GM21381 (cell line): ENCODE measurements around the gene TFB2M.
A peak's percentile ranks its signal among the peaks of the same experiment; 100 is the strongest.

Experiments
- ATAC-seq: cut with Tn5 transposase; IDR thresholded peaks from one replicate; pipeline ENCODE4 v1.9.1; 2021; ENCODE audit warnings: mild to moderate bottlenecking, moderate library complexity; ENCODE audit not compliant: unreplicated experiment

TFB2M gene

GRCh38 chr1:246515390-246516005 is 50.6 kb downstream of the TFB2M start:
- no peak for ATAC-seq

- no peak for ATAC-seq
These were observed 52.3 kb downstream of the TFB2M start for GRCh38 chr1:246513619-246514343.

GRCh38 chr1:246513041-246513440 is 53.0 kb downstream of the TFB2M start:
- ATAC-seq = no peak

- ATAC-seq = no peak
These were observed 53.4 kb downstream of the TFB2M start for GRCh38 chr1:246512635-246513034.

GRCh38 chr1:246512230-246512629 is 53.8 kb downstream of the TFB2M start:
- ATAC-seq = no peak

GRCh38 chr1:246511203-246511602 is 54.9 kb downstream of the TFB2M start:
- no peak for ATAC-seq

- ATAC-seq = no peak
These were observed 55.7 kb downstream of the TFB2M start for GRCh38 chr1:246510147-246511030.

GRCh38 chr1:246508897-246509688 is 57.0 kb downstream of the TFB2M start:
- ATAC-seq = no peak

- peak; percentile 87 for ATAC-seq
These were observed 59.2 kb downstream of the TFB2M start, which contains the start of gene SMYD3 for GRCh38 chr1:246506674-246507481. SMYD3 (minus strand) TSS chr1:246507279.

- peak; percentile 9 for ATAC-seq
These were observed 59.7 kb downstream of the TFB2M start for GRCh38 chr1:246506367-246506673.

GRCh38 chr1:246503341-246503740 is 62.7 kb downstream of the TFB2M start:
- no peak for ATAC-seq

GRCh38 chr1:246497331-246497915 is 68.6 kb downstream of the TFB2M start:
- ATAC-seq = peak; percentile 59

GRCh38 chr1:246492611-246493245 is 73.3 kb downstream of the TFB2M start:
- no peak for ATAC-seq

GRCh38 chr1:246491551-246492053 is 74.5 kb downstream of the TFB2M start:
- ATAC-seq = no peak
